Measurements from ENCODE around the gene KIF7. TPM values are rescaled to one million over a fixed set of nuclear protein-coding genes. Genes with fewer than 3 reads are reported as not detected.

Gene KIF7
- polyA plus RNA-seq, 1 donor (not counting 4 experiments of a cell fraction or from before 2014, with no cell fraction given) = 0.54 TPM

- DNase-seq (ENCODE audit: low read depth, low spot score) (no peak), FAIRE-seq (no peak)
- Histone ChIP-seq H3K9me1 (ENCODE audit: control insufficient read depth, extremely low read depth, insufficient read depth, low read length) (no peaks in the 10 kb centered on the region), H3K79me2 (ENCODE audit: control insufficient read depth, insufficient read depth, low read length) (no peaks in the 10 kb centered on the region), H3K4me3 (ENCODE audit: control insufficient read depth in 2 of 3, extremely low read depth in 1 of 3, insufficient read depth in 2 of 3, low read depth in 1 of 3, low read length in 3 of 3) (no peak overlapping the region), H4K20me1 (ENCODE audit: control insufficient read depth, extremely low read depth, insufficient read depth, low read length) (no peaks in the 10 kb centered on the region), H3K9ac (ENCODE audit: control insufficient read depth, extremely low read depth, insufficient read depth, low read length) (no peak overlapping the region), H3K27me3 (ENCODE audit: control insufficient read depth, extremely low read depth, insufficient read depth, low read length) (no peaks in the 10 kb centered on the region), H3K4me1 (ENCODE audit: control insufficient read depth, extremely low read depth, insufficient read depth, low read length) (peaks cover 2% of the 10 kb centered on the region), H3K36me3 (ENCODE audit: control insufficient read depth in 2 of 2, extremely low read depth in 1 of 2, insufficient read depth in 2 of 2, low read length in 2 of 2) (no peaks in the 10 kb centered on the region), H2AFZ (ENCODE audit: control insufficient read depth, low read length) (no peak overlapping the region), H3K9me3 (ENCODE audit: control insufficient read depth, low read depth, low read length) (no peaks in the 10 kb centered on the region), H3K27ac (ENCODE audit: control insufficient read depth, insufficient read depth, low read length) (no peak overlapping the region), H3K4me2 (ENCODE audit: control insufficient read depth, extremely low read depth, insufficient read depth, low read depth, low read length) (no peak overlapping the region)
- TF ChIP-seq CTCF (optimal IDR thresholded peaks at IDR 0.05 in 1 of 3, IDR thresholded peaks at IDR 0.05 in 1 of 3, conservative IDR thresholded peaks at IDR 0.05 in 1 of 3; ENCODE audit: extremely low read depth in 1 of 3, insufficient read depth in 2 of 3, low read length in 3 of 3) = no peak
- no peak for TF ChIP-seq EZH2 (IDR thresholded peaks at IDR 0.05; ENCODE audit: low read length)
- dilution Hi-C loops (cut with MboI; ENCODE audit: extremely low pct_ligation_motif_present, low sequenced_read_pairs) = no loop called here
Observed at GRCh38 chr15:89668171-89668570, 12.9 kb upstream of the KIF7 start.

- H4K20me1 ChIP-seq (ENCODE audit: control insufficient read depth, extremely low read depth, insufficient read depth, low read length) = no peaks in the 10 kb centered on the region
- no peak overlapping the region for H3K9ac ChIP-seq (ENCODE audit: control insufficient read depth, extremely low read depth, insufficient read depth, low read length)
- no peaks in the 10 kb centered on the region for H3K79me2 ChIP-seq (ENCODE audit: control insufficient read depth, insufficient read depth, low read length)
- H2AFZ ChIP-seq (ENCODE audit: control insufficient read depth, low read length) = no peak overlapping the region
- H3K36me3 ChIP-seq (ENCODE audit: control insufficient read depth in 2 of 2, extremely low read depth in 1 of 2, insufficient read depth in 2 of 2, low read length in 2 of 2) = no peaks in the 10 kb centered on the region
- DNase-seq (ENCODE audit: low read depth, low spot score) = no peak
- no peaks in the 10 kb centered on the region for H3K9me1 ChIP-seq (ENCODE audit: control insufficient read depth, extremely low read depth, insufficient read depth, low read length)
- TF ChIP-seq CTCF (optimal IDR thresholded peaks at IDR 0.05 in 1 of 3, IDR thresholded peaks at IDR 0.05 in 1 of 3, conservative IDR thresholded peaks at IDR 0.05 in 1 of 3; ENCODE audit: extremely low read depth in 1 of 3, insufficient read depth in 2 of 3, low read length in 3 of 3) (no peak), EZH2 (IDR thresholded peaks at IDR 0.05; ENCODE audit: low read length) (no peak)
- H3K4me2 ChIP-seq (ENCODE audit: control insufficient read depth, extremely low read depth, insufficient read depth, low read depth, low read length) = no peak overlapping the region
- no peak overlapping the region for H3K4me3 ChIP-seq (ENCODE audit: control insufficient read depth in 2 of 3, extremely low read depth in 1 of 3, insufficient read depth in 2 of 3, low read depth in 1 of 3, low read length in 3 of 3)
- FAIRE-seq = no peak
- dilution Hi-C loops (cut with MboI; ENCODE audit: extremely low pct_ligation_motif_present, low sequenced_read_pairs) = no loop called here
- no peaks in the 10 kb centered on the region for H3K27me3 ChIP-seq (ENCODE audit: control insufficient read depth, extremely low read depth, insufficient read depth, low read length)
- peaks cover 7% of the 10 kb centered on the region for H3K4me1 ChIP-seq (ENCODE audit: control insufficient read depth, extremely low read depth, insufficient read depth, low read length)
- no peaks in the 10 kb centered on the region for H3K9me3 ChIP-seq (ENCODE audit: control insufficient read depth, low read depth, low read length)
- H3K27ac ChIP-seq (ENCODE audit: control insufficient read depth, insufficient read depth, low read length) = no peak overlapping the region
Observed at GRCh38 chr15:89667706-89667960, 12.4 kb upstream of the KIF7 start.

Measured in keratinocyte (primary cell).